ENCODE data around the gene CCDC12.
"Not testable (repeated sequence)": the region's sequence is repeated elsewhere in the genome, so short reads cannot be mapped to it uniquely, and the experiment has no call there.

CCDC12 gene

DNA sequence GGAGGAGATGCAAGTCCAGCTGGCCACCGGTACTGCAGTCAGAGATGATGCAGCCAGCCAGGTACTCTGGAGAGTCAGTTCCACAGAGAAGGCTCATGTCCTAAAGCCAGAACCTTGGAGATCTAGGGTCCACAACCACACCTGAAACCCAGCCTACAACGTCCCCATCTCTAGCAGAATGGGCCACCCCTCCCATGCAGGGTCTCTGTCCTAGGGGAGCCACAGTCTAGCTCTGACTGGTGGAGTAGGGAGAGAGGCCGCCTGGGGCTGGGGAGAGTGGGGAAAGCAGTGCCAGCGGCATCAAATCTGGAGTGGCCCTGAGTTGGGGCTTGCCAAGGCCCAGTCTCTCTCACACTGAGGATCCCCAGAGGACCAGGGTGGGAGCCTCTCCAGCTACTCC lies 55.5 kb downstream of the CCDC12 start:
- no peak for DNase-seq

DNA sequence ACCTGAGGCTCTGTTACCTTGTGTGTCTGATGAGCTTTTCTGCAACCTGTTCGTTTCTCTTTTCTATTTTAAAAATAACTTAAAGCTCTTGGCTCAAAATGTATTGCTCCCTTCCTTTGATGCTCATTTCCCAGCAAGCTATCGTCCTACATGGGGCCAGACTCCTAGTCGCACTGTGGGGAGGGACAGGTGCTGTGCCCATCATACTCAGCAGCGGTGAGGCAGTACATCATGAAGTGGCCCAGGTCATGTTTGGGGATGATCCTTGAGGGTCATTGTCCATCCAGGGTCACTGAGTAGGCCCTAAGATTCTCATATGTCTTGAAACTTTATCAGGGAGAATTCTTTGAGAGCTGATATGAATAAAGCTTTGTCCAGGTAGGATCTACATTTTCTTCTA lies 57.9 kb downstream of the CCDC12 start:
- no peak for DNase-seq

DNA sequence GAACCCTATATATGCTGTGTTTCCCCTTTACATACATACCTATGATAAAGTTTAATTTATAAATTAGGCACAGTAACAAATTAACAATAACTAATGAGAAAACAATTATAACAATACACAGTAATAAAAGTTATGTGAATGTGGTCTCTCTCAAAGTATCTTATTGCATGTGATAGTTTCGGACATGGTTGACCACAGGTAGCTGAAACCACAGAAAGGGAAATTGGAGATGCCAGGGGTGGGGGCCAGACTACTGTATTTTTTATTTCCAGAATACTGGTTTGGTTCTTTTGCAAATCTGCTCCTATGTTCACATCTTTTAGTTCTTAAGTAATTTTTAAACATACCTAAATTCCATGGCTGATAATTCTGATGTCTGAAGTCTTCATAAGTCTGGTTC lies 58.3 kb downstream of the CCDC12 start:
- DNase-seq, result no peak

- DNase-seq, result no peak
These were observed 59.3 kb downstream of the CCDC12 start for GRCh38 chr3:46917257-46917656.

DNA sequence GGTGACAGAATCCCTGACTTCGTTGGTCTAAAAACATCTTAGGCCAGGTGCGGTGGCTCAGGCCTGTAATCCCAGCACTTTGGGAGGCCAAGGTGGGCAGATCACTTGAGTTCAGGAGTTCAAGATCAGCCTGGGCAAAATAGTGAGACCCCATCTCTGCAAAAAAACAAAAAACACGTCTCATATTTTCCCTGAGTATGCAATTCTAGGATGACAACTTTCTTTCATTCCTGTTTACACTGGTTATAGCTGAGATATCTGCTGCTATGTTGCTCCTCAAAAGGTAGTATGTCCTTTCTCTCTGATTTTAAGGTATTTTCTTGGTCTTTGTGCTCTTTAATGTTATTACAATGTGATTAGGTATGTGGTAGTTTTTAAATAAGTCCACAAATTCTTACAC lies 59.7 kb downstream of the CCDC12 start:
- DNase-seq, result no peak

GRCh38 chr3:46916278-46916677 lies 60.3 kb downstream of the CCDC12 start:
- no peak for DNase-seq

DNA sequence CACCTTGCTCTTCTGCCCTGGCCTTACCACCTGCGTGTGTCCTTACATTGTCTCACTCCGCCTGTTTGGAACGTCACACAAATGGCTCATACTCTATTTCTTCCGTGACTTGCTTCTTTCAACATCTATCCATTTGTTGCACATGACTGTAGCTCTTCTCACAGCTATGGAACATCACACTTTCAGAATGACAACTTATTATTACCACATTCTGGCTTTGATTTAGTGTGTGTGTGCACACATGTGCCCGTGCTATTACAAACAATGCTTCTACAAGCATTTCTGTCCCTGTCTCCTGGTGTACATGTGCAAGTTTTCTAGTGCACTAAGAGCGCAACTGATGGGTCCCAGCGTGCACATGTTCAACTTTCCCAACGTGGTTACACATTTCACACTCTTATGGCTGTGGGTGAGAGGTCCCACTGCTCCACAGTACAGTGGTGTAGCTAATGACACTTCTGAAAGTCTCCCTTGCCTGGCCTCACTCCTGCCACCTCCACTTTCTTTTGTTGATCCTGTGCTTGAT lies 61.2 kb downstream of the CCDC12 start:
- no peak for DNase-seq

DNA sequence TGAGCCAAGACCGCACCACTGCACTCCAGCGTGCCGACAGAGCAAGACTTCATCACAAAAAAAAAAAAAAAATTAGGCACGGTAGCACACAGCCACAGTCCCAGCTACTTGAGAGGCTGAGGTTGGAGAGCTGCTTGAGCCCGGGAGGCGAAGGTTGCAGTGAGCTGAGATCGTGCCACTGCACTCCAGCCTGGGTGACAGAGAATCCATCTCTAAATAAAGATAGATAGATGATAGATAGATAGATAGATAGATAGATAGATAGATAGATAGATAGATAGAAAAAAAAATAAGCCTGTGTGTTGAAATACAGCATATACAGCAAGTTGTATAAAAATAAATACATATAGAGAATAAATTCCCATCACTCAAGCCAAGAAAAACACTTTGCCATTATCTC lies 61.7 kb downstream of the CCDC12 start:
- no peak for DNase-seq

- DNase-seq, result no peak
These were observed 62.9 kb downstream of the CCDC12 start for GRCh38 chr3:46913644-46914043.

- no peak for DNase-seq
These were observed 63.6 kb downstream of the CCDC12 start for GRCh38 chr3:46912986-46913385.

DNA sequence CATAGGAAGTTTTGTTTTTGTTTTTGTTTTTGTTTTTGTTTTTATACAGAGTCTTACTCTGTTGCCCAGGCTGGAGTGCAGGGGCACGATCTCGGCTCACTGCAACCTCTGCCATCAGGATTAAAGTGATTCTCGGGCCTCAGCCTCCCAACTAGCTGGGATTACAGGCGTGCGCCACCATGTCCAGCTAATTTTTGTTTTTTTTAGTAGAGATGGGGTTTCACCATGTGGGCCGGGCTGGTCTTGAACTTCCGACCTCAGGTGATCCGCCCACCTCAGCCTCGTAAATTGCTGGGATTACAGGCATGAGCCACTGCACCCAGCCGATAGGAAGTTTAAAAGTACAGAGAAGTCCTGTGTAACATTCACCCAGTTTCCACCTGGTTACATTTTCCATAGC lies 65.6 kb downstream of the CCDC12 start:
- not testable (repeated sequence) for DNase-seq

- DNase-seq, result no peak
These were observed 66.3 kb downstream of the CCDC12 start for GRCh38 chr3:46910166-46910760.

DNA sequence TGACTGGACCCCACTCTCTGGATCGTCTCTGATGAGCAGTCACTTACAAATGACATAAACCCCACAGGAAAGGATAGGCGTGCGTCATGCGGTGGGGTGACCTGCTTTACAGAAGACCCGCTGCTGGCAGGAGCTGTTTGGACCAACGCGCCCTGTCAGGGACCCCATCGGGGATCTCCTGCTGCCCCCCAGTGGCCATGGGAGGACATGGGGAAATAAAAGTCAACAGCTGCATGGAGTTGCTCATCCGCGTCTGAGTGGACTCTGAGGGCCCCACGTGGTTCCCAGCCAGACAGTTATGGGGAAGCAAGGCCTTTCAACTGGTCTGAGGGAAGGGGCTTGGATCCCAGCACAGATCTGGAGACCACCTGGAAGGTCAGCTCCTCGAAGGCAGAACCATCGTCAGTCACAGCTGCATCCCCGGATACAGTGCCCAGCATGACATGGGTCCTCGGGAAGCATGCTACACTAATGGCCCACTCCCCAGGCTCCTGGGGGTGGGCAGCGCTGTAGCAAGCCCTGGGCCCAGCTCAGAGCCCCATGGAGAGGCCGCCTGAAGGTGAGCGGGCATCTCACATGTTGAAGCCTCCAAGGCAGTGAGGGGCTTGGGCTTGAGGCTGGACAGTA lies 66.9 kb downstream of the CCDC12 start:
- DNase-seq, result peak; percentile 36

DNA sequence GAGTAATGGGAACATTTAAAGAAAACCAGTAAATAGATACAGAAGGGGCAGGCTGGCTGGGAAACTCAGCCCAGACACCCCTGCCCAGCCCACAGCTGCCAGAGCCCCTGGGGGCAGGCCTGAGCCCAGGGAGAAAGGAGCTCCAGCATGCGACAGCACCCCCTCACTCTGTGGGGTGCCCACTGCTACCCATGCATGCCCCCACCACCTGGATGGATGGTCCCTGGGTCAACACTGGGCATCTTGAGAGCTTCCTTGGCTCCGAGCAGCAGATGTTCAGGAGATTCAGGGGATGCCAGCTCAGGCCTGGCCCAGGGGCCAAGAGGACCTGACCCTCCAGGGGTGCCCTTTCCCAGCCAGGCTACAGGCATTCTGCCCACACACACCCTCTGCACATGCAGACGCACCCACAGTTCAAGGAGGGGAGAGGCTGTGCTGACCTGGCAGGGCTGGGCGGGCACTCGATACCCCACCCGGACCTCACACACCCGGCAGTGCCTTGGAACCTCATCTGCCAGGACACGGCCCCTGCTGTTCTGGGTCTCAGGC lies 67.5 kb downstream of the CCDC12 start:
- no peak for DNase-seq

- DNase-seq, result no peak
These were observed 68.1 kb downstream of the CCDC12 start for GRCh38 chr3:46908294-46908985.

GRCh38 chr3:46907960-46908293 lies 68.6 kb downstream of the CCDC12 start:
- no peak for DNase-seq

DNA sequence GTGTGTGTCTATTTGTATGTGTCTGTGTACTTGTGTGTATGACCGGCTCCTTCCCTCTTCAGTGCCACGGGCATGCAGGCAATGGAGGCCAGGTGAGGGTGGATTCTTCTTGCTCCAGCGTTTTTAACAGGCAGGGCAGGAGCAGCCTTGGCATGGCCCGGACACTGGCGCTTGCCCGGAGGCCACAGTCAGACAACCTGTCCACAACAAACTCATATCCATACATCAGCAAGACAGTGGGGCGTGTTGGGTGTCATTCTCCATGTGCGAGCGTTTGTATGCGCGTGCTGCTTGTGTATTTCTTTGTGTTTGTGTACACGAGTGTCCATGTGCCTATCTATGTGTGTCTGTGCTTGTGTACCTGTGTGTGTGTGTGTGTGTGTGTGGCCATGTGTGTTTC lies 69.3 kb downstream of the CCDC12 start:
- no peak for DNase-seq

DNA sequence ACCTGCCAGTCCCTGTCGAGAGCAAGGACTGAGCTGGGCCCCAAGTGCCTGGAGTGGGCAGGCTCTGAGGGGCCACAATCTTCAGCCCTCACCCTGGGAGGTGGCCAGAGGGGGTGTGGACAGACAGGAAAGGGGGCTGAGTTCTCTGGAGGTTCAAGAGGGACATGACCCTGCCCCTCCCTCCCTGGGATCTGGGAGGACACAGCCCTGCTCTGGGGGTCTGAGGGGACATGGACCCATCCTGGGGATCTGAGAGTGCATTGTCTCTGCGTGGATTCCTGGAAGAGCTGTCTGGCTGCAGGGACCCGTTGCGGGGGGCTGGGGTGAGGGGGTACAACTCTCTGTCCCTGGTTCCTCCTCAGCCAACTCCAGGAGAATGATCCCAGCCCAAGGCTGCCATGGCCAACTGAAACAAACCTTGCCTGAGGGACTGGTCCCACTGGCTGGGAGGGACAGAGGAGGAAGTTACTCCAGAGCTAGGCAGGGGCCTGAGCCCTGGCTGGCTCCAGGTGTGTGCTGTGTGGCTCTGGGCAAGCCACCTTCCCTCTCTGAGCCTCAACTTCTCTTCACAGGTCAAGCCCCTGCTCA lies 70.0 kb downstream of the CCDC12 start:
- no peak for DNase-seq

DNA sequence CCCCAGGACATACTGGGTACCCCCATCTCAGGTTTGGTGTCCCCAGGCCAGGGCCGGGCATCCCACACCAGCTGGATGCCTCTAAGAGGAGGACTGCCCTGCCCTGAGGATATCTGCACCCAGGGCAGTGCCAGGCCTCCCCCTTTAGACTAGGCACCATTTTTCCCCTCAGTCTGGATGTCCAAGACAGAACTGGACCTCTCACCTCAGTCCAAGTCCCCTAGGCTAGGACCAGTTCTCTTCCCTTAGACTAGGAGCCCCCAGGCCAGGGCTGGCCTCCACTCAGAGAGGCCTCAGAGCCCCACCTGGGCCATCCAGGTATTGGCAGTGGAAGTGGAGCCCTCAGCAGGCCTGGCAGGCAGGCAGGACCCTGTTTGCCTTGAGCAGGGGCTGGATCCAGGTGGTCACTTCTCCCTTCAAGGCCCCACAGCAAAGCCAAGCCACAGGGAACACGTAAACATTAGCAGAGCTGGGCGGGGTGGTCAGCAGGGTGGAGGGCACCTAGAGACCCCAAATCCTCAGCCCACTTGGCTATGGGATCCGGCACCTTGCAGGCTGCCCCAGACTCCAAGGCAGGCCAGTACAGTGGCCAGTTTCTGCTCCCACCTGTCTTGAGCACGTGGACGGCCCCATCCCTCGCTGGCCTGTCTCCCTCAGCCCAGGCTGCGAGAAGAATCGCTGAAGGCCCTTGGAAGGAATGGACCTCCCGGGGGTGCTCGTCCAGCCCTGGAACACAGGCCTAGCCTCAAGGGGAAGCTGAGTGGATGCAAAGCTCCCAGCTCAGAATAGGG lies 70.7 kb downstream of the CCDC12 start:
- no peak for DNase-seq

- no peak for DNase-seq
These were observed 71.4 kb downstream of the CCDC12 start for GRCh38 chr3:46905213-46905560.

DNA sequence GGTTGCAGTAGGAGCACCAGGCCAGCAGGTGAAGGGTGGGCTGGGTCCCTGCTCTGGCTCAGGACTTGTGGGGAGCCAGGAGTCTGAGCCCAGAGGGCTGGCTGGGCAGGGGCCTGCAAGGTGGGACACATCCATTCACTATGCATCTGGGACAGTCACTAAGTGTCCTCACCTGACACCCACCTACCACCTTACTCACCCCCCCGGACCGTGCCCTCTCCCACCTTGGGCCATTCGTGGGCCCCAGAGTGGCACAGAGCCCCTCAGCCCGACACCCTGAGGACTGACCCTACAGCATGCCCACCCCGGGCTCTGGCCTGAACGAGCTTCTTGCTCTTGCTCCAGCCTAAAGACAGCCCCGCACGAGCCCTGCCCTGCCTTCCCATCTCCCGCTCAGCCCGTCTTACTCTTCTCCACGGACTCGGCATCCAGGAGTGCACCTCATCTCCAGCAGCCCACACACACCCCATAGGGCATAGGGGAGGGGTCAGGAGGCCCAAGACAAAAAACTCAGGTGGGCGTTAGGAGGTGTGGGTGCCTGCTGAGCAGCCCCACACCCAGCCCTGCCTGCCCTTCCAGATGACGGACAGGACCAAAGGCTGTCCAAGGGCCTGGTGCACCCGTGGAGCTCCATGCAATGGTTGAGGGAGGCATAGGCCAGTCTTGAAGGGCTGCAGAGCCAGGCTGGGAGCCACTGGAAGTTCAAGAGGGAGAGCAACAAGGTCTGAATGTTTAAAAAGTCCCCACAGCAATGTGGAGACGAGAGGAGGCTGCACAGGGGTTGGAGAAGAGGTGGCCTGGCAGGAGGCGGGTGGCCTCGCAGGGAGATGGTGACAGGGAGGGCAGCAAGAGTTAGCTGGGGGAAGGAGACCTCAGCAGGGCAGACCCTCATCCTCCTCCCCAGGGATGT lies 72.0 kb downstream of the CCDC12 start:
- no peak for DNase-seq

All from NCI-H1048 (cell line).